Forelimb muscle (tissue), 1 donor: Measurements from ENCODE around the gene TM2D1. TPM values are rescaled to one million over a fixed set of nuclear protein-coding genes. Genes with fewer than 3 reads are reported as not detected.
"Not testable (repeated sequence)": the region's sequence is repeated elsewhere in the genome, so short reads cannot be mapped to it uniquely, and the experiment has no call there.

ENCODE experiments used
- DNase-seq: peaks from one replicate; pipeline ENCODE4 v3.0.0-alpha.2; 2013; ENCODE audit warnings: low read depth
- polyA plus RNA-seq: library from polyadenylated mRNA; unstranded; fragments of 120-200 nt; gene quantifications from one replicate; pipeline ENCODE4 v1.2.1, GENCODE V29; 2013; ENCODE audit not compliant: insufficient read length

Gene TM2D1
- 50.6 TPM for polyA plus RNA-seq

DNA sequence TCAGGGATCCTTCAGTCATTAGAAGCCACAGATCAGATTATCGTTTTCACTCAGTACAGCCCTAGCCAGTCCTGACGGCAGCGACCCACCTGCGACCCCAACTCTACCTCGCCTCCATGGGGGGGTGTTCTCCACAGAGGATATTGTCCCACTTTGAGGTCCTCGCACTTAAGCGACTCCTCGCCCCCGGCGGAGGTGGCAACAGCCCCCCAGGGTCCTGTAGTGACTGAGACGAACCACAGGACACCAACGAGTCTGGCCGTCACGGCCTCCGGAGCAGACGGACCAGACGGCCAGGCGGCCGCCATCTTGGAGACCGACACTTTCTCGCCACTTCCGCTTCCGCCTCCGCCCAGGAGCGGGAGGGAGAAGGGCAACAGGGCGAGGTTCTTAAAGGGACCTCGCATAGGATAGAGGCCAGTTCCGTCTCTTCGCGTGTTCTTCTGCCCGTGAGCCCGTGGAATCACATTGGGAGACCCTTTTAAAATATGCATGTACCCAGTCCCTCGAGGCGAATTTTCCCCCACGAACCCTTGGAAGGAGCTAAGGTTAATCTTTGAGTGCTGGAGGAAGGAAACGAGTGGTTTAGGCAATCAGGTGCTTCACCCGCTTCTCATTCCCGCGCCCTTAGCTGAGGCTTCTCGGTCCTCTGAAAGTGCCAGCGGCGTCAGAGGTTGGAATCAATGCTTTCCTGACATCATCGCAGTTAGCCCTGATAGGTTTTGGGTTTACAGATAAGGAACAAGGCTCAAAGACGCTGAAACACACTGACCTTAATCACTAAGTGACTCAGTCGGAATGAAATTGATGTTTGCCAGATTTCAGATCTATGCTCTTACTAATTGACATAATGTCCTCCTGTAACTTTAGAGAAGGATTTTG is at the start of gene TM2D1:
TSS of gene TM2D1 (minus strand) at position 329 of the 882 bp plus-strand sequence. CDS start at position 308, 21 bp downstream.
- peak; percentile 85 for DNase-seq

DNA sequence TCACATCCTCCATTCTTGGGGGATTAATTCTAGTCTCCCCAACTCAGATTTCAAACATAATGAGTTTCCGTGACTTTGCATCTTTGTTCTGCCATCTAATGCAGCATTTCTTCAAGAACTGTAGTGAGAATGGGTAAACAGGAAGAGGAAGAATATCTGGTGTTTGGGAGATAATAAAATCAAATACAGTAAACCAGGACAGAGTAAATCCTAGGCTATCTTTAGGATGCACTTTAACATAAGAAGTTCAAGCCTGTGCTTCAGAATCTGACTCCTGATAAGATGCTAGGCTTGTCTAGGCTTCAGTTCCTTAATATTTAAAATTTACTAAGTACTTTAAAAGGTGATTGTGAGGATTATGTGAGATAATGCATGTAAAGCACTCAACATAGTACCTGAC is 45.2 kb upstream of the TM2D1 start:
- DNase-seq: no peak

DNA sequence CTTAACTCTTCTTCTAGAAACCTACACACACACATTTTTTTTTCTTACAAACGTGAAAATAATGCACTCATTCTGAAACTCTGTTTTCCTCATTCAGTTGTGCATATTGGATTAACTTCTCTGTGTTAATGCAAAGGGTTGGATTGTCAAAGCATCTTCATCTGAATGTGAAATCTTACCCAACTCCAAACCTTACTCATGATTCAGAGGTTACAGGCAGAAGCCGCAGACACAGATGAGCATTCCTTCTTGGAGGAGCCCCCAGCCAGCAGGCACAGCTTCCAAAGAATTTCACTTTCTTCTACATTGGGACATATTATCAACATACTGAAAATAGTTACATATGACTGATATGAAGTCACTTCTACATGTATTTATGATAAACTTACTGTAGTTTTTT is 33.0 kb upstream of the TM2D1 start:
- DNase-seq: no peak

DNA sequence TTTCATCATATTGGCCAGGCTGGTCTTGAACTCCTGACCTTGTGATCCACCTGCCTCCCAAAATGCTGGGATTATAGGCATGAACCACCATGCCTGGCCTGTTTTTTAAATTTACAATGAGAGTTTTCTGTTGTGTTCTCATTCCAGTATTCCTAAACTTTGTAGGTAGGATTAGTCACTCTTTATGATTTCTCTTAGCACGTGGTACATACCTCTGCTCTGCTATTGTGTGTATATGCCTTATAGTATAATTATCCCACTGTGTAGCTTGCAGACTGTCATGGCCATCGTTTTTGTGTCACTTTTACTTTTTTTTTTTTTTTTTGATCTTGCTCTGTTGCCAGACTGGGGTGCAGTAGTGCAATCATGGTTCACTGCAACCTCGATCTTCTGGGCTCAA is 31.8 kb upstream of the TM2D1 start:
- DNase-seq: no peak

DNA sequence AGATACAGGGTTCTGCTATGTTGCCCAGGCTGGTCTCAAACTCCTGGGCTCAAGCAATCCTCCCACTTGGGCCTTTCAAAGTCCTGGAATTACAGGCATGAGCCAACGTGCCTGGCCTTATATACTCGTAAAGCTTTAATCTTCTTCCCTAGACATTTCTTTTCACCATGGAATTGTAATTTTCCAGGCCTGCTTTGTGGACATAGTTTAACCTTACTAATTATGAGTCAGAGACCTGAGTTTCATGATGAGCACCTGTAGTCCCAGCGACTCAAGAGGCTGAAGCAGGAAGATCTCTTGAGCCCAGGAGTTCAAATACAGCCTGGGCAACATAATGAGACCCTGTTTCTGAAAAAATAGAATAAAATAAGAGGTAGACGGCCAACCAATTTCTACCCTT is 29.6 kb upstream of the TM2D1 start:
- no peak for DNase-seq

DNA sequence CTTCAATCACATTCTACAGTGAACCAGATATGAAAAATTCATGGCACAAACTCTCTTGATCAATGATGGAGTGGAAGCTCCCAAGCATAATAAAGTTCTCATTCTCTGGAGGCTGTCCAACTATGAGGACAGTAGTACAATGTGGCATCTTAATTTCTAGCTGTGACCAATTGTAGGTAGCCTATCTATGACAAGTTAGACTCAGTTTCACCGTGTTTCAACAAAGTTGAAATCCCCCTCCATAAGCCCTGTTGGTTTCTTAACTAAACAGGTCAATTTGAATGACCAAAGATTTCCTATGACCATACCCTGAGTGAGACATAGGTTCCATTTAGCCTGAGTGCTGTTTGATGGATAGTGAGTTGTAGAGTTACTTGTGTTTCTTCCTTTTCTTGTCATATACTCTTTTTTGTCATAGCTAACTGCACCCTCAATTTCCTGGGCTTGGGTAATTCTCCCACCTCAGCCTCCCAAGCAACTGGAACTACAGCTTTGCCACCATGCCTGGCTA is 29.1 kb upstream of the TM2D1 start:
- DNase-seq: no peak

DNA sequence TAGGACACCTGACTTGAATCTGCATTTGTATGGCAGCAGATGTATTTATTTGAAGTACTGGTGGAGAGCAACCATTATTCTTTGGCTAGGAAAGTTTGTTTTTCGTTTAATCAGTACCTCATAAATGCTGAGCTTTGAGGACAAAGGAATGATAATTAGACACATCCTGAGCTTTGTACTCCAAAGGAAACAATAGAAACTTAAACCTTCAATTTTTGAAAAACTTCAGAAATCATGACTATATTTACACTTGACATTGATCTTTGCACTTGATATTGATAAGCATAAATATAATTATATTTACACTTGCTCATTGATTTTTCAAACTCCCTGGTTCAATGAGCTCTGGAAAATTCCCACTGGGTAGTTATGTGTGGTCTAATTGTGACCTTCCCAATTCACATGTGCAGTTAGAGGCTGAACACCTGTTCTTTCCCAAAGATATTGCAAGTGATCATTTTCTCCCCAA is 28.0 kb upstream of the TM2D1 start:
- no peak for DNase-seq

DNA sequence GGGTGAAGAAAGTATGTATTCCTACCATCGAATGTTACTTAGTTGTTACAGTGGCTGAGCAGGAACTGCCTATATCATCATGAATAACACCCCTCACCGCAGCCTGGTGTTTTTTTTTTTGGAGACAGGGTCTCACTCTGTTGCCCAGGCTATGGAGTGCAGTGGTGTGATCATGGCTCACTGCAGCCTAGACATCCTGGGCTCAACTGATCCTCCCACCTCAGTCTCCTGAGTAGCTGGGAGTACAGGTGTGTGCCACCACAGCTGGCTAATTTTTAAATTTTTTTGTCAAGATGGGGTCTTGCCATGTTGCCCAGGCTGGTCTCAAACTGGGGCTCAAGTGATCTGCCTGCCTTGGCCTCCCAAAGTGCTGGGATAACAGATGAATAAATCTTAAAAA is 24.6 kb upstream of the TM2D1 start:
- no peak for DNase-seq

DNA sequence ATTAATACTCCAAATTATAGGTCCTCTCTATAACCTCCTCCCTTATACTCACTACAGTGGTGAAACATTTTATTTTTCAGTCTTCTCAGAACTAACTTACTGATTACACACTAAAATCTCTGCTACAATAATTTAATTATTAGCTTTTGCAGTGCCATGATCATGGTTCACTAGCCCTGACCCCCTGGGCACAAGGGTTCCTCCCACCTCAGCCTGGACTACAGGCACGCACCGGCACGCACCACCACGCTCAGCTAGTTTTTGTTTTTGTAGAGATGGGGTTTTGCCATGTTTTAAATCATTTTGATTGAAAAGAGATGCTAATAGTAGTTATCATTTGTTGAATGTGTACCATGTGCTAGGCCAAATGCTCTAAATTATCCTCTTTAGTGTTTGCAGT is 23.6 kb upstream of the TM2D1 start:
- no peak for DNase-seq

DNA sequence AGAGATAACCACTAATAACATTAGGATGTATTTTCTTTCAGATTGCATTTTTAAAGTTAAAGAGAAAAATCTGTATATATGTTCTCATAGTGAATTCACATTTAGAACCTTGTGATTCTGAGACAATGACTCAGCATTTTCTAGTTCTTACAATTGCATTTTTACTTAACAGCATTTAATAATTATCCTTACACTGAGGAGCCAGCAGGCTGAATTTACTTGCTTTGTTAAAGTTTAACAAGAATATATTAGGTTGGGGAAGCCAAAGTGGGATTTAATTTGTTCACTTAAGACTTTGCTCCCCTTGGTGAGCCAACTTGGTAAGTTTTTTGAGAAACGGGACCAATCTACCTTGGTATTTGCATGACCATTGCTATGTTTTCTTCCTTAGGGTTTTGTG is 21.9 kb upstream of the TM2D1 start:
- DNase-seq: no peak

DNA sequence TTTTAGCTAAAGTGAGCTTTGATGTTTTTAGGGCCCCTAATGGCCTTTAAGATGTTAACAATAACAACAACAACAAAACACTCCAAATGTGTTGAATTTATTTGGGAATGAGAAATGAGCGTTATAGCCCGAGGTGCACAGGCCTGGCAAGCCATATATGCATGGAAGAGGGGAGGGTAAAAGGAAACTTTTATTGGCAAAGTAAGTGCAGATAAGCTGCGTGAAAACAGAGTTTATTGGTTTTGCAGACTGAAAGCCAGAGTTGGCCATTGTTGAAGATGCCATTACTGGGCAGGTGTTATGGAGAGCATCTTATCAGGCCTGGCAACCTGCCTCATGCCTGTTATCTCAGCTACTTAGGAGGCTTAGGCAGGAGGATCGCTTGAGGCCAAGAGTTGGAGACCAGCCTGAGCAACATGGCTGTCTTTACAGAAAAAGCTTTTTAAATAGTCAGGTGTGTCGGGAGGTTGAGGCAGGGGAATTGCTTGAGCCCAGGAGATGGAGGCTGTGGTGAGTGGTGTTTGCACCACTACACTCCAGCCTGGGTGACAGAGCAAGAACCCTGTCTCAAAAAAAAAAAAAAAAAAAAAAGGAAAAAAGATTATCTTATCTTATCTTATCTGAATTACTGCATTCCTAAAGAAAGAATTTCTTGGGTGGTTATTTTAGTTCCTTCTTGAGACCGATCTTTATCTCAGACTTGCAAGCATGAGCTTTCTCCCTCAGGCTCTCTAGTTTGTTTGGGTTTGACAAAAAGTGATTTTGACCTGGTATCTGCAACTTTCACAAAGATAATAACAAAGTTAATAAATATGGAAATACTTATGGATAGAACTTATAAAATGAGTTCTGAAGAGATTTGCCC is 19.0 kb upstream of the TM2D1 start:
- DNase-seq: no peak

DNA sequence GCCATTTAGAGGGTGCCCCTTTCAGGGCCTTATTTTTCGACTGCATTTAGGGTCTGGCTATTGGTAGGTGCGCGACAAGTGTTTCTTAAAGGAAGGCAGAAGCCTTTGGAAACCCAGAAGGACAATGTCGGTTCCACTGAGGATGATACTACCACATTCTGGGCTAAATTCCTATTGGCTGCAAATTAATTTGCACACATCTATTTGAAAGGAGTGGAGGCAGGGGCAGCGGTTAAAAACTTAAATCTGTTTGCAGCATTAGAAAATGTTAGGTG is 18.4 kb upstream of the TM2D1 start:
- DNase-seq: no peak

DNA sequence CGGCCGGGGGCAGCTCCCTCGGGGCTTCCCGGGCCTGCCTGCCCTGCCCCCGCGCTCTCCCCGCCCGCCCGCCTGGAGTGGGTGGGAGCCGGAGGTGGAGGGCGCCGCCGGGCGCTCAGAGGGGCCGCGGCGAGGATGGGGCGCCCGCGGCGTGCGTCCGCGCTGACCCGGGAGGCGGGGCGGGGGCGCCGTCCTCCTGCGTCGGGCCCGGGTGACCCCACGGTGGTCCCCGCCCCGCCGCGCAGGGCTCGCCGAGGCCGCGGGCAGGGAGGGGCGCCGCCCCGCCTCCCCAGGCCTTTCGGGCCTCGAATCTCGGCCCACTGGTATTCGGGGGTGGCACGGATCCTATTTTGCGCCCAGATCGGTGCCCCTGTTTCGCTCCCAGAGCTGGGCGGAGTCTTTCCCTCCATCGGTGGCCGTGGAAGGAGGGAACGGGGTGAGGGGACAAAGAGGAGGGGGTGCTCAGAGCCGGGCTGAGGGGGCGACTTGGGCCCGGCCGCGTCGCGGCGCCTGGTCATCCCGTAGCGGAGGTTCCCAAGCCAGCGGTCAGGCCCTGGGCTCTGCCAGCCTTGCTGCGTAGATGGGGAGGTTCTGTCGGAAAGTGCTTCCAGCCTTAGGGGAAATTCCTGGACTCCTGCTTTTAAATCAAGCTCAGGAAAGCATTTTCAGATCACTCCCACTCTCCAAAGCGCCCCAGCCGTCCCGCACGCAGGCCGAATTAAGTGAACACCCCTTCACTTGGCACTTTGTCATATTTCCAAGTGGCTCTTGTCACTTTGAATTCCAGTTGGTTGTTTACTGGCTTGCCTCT is 17.9 kb upstream of the TM2D1 start:
- DNase-seq: no peak

DNA sequence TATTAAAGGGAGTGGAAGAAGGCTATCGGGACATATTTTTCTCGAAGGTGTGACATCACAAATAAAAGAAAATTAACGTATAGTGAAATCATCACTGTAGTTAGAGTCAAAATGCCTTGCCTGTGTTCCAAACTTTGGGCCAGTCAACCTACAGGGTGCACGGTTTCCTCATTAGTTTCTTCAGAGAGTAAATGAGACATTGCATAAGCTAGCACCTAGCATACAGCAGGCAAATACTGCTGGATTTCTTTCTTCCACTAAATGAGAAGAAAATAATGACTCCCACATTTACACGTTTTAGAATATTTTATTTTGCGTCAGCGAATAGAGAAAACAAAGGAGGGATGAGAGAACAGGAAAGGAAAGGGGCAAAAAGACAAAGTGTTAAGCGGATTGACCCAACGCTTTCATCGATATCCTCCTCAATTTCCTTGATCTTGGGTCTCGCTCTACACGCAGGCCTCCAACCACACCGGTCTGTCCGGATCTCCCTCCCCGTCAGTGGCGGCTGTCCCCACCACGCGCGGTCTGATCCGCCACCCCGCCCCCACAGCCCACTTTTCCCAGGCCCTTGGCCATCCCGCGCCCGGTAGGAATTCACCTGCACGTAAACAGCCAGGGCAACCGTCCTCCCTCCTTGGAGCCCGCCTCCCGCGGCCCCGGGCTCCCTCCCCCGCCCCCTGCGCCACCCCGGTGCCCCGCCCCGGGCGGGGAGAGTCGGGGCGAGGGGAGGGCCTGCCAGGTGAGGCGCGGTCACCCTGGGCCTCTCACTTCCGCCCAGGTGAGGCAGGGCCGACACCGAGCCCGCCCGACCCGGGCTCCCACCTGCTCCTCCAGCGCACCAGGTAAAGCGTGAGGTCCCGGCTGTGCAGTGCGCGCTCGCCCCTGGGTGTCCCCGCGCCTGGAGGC is 17.0 kb upstream of the TM2D1 start, which contains the start of gene PATJ:
TSS of gene PATJ (plus strand) at position 770 of the 909 bp plus-strand sequence. CDS start 20,413 bp downstream, outside the sequence.
- no peak for DNase-seq

DNA sequence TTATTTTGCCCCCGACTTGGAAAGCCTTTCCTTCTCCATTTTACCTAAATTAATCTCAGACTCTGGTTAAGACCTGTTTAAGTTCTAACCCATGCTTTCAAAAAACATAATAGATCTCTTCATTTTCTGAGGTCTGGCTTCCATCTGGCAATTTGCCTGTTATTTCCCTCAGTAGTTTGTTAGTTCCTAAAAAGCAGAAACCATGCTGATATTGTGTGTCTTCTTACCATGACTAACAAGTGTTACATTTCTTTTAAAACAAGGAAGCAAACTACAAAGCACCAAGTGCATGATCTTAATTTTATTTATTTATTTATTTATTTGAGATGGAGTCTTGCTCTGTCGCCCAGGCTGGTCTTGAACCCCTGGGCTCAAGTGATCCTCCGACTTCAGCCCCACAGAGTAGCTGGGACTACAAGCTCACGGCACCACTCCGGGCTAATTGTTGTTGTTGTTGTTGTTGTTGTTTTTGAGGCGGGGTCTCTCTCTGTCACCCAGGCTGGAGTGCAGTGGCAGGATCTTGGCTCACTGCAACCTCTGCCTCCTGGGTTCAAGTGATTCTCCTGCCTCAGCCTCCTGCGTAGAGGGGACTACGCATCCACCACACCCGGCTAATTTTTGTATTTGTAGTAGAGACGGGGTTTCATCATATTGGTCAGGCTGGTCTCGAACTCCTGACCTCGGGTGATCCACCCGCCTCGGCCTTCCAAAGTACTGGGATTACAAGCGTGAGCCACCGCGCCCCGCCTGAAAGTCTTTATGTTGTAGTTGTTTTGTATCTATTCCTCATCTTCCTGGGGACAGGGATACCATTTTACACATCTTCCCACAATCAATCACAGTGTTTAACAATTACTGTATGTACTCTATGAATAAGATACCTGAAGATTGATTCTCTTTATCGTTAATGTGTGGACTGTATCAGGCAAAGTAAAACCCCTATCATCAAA is 16.1 kb upstream of the TM2D1 start:
- DNase-seq: no peak

DNA sequence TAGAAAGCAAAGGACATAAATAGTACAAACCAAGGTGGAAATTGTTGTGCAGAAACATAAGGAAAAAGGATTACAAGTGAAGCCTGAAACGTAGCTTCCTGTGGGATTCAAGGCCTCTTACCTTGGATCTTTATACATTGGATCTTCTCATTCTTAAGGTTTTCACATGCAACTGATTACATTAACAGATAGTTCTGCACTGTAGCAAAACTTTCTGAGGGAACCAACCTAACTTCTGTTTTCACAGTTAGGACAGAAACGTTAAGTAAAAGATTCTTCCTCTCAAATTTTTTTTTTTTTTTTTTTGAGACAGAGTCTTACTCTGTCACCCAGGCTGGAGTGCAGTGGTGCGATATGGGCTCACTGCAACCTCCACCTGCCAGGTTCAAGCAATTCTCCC is 7.8 kb upstream of the TM2D1 start:
- no peak for DNase-seq

DNA sequence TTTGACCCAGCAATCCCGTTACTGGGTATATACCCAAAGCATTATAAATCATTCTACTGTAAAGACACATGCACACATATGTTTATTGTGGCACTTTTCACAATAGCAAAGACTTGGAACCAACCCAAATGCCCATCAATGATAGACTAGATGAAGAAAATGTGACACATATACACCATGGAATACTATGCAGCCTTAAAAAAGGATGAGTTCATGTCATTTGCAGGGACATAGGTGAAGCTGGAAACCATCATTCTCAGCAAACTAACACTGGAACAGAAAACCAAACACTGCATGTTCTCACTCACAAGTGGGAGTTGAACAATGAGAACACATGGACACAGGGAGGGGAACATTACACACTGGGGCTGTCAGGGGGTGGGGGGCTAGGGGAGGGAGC is 5.7 kb upstream of the TM2D1 start:
- not testable (repeated sequence) for DNase-seq

DNA sequence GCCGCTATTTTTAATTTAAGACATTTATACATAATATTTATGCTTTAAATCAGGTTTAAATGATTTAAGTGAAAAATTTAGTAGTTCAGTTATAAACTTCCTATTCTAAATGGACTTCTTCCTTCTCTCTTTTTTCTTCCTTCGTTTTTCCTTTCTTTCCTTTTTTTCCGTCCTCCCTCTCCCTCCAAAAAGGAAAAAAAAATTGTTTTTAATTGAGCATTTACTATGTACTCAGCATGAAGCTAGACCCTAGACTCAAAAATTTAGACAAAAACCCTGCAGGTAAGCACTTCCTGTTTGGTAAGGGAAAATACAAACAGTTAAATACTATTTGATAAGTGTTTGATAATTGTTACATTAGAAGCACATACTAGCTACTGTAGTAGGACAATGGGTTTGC is 2.6 kb upstream of the TM2D1 start:
- DNase-seq: no peak

DNA sequence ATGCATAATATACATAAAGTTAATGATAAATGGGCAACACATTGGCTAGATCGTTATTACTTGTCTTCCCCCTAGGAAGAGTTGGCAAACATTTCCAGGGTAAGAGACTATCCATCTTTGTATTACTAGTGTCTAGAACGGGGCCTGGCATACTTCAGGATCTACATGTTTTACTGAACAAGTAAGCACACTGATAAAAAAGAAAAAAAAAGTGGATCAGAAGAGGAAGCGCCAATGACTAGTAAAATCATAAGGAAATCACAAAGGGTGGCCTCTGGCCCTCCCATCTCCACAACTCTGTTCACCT is 482 bp downstream of the TM2D1 start:
- no peak for DNase-seq
